GM23338 (cell line): ENCODE results near the gene SLC23A2. TPM values are rescaled to one million over a fixed set of nuclear protein-coding genes. Genes with fewer than 3 reads are reported as not detected.

ENCODE experiments used
- ATAC-seq: fragments of 200-7000 bp; cut with Tn5 transposase; 3 replicates; pipeline ENCODE4 v1.9.1; 2020
- DNase-seq: peaks from one replicate; pipeline ENCODE4 v3.0.0-alpha.2; 2015; ENCODE audit warnings: low spot score
- H2AFZ ChIP-seq: fragments of 200-600 bp; sonication (generic); 2 replicates; pipeline ENCODE4 v1.8.0; 2016; ENCODE audit warnings: antibody characterized with exemption, mild to moderate bottlenecking, moderate library complexity
- H3F3A ChIP-seq: fragments of 200-600 bp; sonication (generic); replicated peaks from 2 replicates; pipeline ENCODE4 v1.8.0; 2017; ENCODE audit warnings: antibody characterized with exemption, mixed run types, low read depth
- H3K27ac ChIP-seq: fragments of 200-600 bp; sonication (generic); 2 replicates; pipeline ENCODE4 v1.6.1; 2016; ENCODE audit warnings: low read depth
- H3K27me3 ChIP-seq: fragments of 200-600 bp; sonication (generic); 2 replicates; pipeline ENCODE4 v1.8.0; 2016; ENCODE audit warnings: mild to moderate bottlenecking, mixed run types, moderate library complexity; ENCODE audit not compliant: insufficient read depth
- H3K36me3 ChIP-seq: fragments of 200-600 bp; sonication (generic); 2 replicates; pipeline ENCODE4 v1.8.0; 2016; ENCODE audit warnings: mild to moderate bottlenecking; ENCODE audit not compliant: insufficient read depth
- H3K4me1 ChIP-seq: fragments of 200-600 bp; sonication (generic); 2 replicates; pipeline ENCODE4 v1.8.0; 2016; ENCODE audit warnings: mild to moderate bottlenecking, moderate library complexity; ENCODE audit not compliant: insufficient read depth
- H3K4me2 ChIP-seq: fragments of 200-600 bp; sonication (generic); 2 replicates; pipeline ENCODE4 v1.7.1; 2017; ENCODE audit warnings: mixed run types
- H3K4me3 ChIP-seq: fragments of 200-600 bp; sonication (generic); 2 replicates; pipeline ENCODE4 v1.6.1; 2016; ENCODE audit warnings: mixed run types
- H3K79me2 ChIP-seq: fragments of 200-600 bp; sonication (generic); replicated peaks from 2 replicates; pipeline ENCODE4 v1.8.0; 2017; ENCODE audit warnings: mild to moderate bottlenecking; ENCODE audit not compliant: insufficient read depth
- H3K9me2 ChIP-seq: fragments of 200-600 bp; sonication (generic); 2 replicates; pipeline ENCODE4 v1.8.0; 2017; ENCODE audit not compliant: insufficient read depth
- H4K20me1 ChIP-seq: fragments of 200-600 bp; sonication (generic); replicated peaks from 2 replicates; pipeline ENCODE4 v1.8.0; 2017; ENCODE audit warnings: mild to moderate bottlenecking; ENCODE audit not compliant: insufficient read depth
- H3K27ac Mint-ChIP-seq: 2 replicates; pipeline ENCODE4 v1.8.0; 2020; ENCODE audit warnings: inconsistent platforms, mild to moderate bottlenecking, moderate library complexity, mixed read lengths
- H3K27me3 Mint-ChIP-seq: 3 replicates; pipeline ENCODE4 v1.8.0; 2022; ENCODE audit warnings: low read depth, mild to moderate bottlenecking, moderate library complexity, mixed read lengths, inconsistent platforms; ENCODE audit not compliant: insufficient read depth, poor library complexity
- H3K36me3 Mint-ChIP-seq: 3 replicates; pipeline ENCODE4 v1.8.0; 2021; ENCODE audit warnings: low read depth, mild to moderate bottlenecking, inconsistent platforms, moderate library complexity, mixed read lengths
- H3K4me1 Mint-ChIP-seq: 3 replicates; pipeline ENCODE4 v1.8.0; 2020; ENCODE audit warnings: mild to moderate bottlenecking, inconsistent platforms, mixed read lengths
- H3K4me3 Mint-ChIP-seq: 3 replicates; pipeline ENCODE4 v1.8.0; 2021; ENCODE audit warnings: moderate library complexity, mild to moderate bottlenecking, inconsistent platforms, mixed read lengths
- H3K9me3 Mint-ChIP-seq: 3 replicates; pipeline ENCODE4 v1.8.0; 2020; ENCODE audit warnings: moderate library complexity, mild to moderate bottlenecking, inconsistent platforms, mixed read lengths
- JUNB ChIP-seq: IDR thresholded peaks from one replicate; pipeline ENCODE4 v1.6.1; 2016; ENCODE audit warnings: antibody characterized with exemption; ENCODE audit not compliant: unreplicated experiment
- ZNF331 ChIP-seq: fragments of 250-450 bp; sonication (Bioruptor Pico); IDR thresholded peaks from 2 replicates; pipeline ENCODE4 v1.5.0; 2020; ENCODE audit warnings: low read depth, mild to moderate bottlenecking, moderate library complexity
- polyA plus RNA-seq: library from polyadenylated mRNA; unstranded; fragments of >200 nt; fragmentation: Nextera tagmentation; extraction: Ambion mirVana; gene quantifications from 2 replicates; pipeline ENCODE4 v1.2.1, GENCODE V29; 2016
- total RNA-seq: library from RNA; depleted of rRNA; stranded (reverse); fragments of >200 nt; shearing (Covaris generic); gene quantifications from 2 replicates; pipeline ENCODE4 v1.2.3, GENCODE V29; 2014
- TF ChIP-seq, protein P1 (sequence below): IDR thresholded peaks from one replicate; pipeline ENCODE4 v1.6.1; 2018; ENCODE audit warnings: antibody characterized with exemption; ENCODE audit not compliant: unreplicated experiment
- TF ChIP-seq, protein P2 (sequence below), 2 experiments: fragments of 200-600 bp in 1 of 2; sonication (generic) in 1 of 2; conservative IDR thresholded peaks; 2 replicates each; pipeline versions ENCODE4 v1.5.1 to v1.6.1; 2016 to 2017; ENCODE audit warnings: antibody characterized with exemption in 2 of 2, low read depth in 2 of 2, mild to moderate bottlenecking in 2 of 2, moderate library complexity in 1 of 2

Gene SLC23A2
- total and polyA plus RNA-seq, 2 experiments from 2014 or later: 4.4 to 20.2 TPM

DNA sequence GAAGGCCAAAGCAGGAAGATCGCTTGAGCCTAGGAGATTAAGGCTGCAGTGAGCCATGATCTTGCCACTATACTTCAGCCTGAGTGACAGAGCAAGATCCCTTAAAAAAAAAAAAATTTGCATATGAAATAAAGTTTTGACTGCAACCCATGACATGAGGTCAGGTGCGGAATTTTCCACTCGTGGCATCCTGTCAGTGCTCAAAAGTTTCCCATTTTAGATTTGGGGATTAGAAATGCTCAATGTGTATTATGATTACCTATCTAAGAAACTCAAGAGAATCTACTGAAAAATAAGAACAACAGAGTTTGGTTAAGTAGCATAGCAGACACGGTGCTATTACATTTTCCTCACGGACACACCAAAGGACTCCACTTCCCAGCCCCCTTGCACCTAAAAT is 11.7 kb downstream of the SLC23A2 start (continued):
- TF ChIP-seq, protein P1, sequence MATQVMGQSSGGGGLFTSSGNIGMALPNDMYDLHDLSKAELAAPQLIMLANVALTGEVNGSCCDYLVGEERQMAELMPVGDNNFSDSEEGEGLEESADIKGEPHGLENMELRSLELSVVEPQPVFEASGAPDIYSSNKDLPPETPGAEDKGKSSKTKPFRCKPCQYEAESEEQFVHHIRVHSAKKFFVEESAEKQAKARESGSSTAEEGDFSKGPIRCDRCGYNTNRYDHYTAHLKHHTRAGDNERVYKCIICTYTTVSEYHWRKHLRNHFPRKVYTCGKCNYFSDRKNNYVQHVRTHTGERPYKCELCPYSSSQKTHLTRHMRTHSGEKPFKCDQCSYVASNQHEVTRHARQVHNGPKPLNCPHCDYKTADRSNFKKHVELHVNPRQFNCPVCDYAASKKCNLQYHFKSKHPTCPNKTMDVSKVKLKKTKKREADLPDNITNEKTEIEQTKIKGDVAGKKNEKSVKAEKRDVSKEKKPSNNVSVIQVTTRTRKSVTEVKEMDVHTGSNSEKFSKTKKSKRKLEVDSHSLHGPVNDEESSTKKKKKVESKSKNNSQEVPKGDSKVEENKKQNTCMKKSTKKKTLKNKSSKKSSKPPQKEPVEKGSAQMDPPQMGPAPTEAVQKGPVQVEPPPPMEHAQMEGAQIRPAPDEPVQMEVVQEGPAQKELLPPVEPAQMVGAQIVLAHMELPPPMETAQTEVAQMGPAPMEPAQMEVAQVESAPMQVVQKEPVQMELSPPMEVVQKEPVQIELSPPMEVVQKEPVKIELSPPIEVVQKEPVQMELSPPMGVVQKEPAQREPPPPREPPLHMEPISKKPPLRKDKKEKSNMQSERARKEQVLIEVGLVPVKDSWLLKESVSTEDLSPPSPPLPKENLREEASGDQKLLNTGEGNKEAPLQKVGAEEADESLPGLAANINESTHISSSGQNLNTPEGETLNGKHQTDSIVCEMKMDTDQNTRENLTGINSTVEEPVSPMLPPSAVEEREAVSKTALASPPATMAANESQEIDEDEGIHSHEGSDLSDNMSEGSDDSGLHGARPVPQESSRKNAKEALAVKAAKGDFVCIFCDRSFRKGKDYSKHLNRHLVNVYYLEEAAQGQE: no peak

DNA sequence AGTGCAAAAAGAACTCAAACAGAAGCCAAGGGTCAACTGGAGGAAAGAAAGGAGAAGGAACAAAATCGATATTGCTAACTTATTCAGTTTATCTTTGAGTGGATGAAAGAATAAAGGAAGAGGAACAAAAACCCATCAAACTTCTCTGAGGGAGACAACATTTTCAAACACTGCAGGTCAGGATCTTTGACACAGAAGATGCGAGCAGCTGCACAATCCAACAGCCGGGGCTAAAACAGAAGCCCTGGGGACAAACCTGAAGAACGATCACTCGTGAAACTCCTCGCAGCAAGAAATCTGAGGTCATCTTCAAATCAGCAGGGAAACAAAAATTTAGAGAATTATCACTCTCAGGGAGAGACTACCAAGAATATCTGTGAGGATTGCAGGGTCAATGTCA is 14.2 kb downstream of the SLC23A2 start:
- ATAC-seq (no peak), DNase-seq (no peak)
- no peaks in the 10 kb centered on the region for H3K36me3 Mint-ChIP-seq
- Histone ChIP-seq H3K4me2 (no peak overlapping the region), H3K4me1 (peaks cover 6% of the 10 kb centered on the region), H3K79me2 (peaks cover 68% of the 10 kb centered on the region), H3K27me3 (no peaks in the 10 kb centered on the region), H3K36me3 (no peaks in the 10 kb centered on the region), H3K4me3 (no peak overlapping the region), H3K27ac (no peak overlapping the region), H4K20me1 (no peaks in the 10 kb centered on the region), H3F3A (no peaks in the 10 kb centered on the region), H3K9me2 (no peaks in the 10 kb centered on the region), H2AFZ (no peak overlapping the region)
- peak overlapping the region; percentile 78 for H3K27ac Mint-ChIP-seq
- H3K9me3 Mint-ChIP-seq: no peaks in the 10 kb centered on the region
- peaks cover 17% of the 10 kb centered on the region for H3K4me1 Mint-ChIP-seq
- H3K27me3 Mint-ChIP-seq: peaks cover 2% of the 10 kb centered on the region
- TF ChIP-seq, protein P2, sequence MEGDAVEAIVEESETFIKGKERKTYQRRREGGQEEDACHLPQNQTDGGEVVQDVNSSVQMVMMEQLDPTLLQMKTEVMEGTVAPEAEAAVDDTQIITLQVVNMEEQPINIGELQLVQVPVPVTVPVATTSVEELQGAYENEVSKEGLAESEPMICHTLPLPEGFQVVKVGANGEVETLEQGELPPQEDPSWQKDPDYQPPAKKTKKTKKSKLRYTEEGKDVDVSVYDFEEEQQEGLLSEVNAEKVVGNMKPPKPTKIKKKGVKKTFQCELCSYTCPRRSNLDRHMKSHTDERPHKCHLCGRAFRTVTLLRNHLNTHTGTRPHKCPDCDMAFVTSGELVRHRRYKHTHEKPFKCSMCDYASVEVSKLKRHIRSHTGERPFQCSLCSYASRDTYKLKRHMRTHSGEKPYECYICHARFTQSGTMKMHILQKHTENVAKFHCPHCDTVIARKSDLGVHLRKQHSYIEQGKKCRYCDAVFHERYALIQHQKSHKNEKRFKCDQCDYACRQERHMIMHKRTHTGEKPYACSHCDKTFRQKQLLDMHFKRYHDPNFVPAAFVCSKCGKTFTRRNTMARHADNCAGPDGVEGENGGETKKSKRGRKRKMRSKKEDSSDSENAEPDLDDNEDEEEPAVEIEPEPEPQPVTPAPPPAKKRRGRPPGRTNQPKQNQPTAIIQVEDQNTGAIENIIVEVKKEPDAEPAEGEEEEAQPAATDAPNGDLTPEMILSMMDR (conservative IDR thresholded peaks at IDR 0.05; ENCODE audit: low read depth in 2 of 2): no peak
- no peak for TF ChIP-seq JUNB
- no peak overlapping the region for H3K4me3 Mint-ChIP-seq

DNA sequence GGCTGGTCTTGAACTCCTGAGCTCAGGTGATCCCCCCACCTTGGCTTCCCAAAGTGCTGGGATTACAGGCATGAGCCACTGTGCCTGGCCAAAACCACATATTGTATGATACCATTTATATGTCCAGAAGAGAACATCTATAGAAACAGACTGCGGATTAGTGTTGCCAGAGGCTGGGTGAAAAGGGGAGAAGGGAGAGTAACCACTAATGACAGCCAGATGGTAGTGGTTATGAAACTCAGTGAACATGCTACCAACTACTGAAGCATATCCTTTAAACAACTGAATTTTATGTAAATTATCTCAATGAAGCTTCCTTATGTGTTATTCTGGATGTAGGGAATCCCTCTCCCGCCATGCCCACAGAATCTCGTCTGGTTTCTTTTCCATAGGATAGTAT is 15.7 kb downstream of the SLC23A2 start:
- H3K4me1 Mint-ChIP-seq: peaks cover 17% of the 10 kb centered on the region
- TF ChIP-seq, protein P2 (conservative IDR thresholded peaks at IDR 0.05; ENCODE audit: low read depth in 2 of 2): no peak
- TF ChIP-seq ZNF331 (CRISPR knock-in tag) (no peak), JUNB (no peak)
- ATAC-seq: no peak
- no peaks in the 10 kb centered on the region for H3K9me2 ChIP-seq
- H3F3A ChIP-seq: no peaks in the 10 kb centered on the region
- H3K36me3 ChIP-seq: no peaks in the 10 kb centered on the region
- H3K27me3 Mint-ChIP-seq: peaks cover 2% of the 10 kb centered on the region
- H3K79me2 ChIP-seq: peaks cover 55% of the 10 kb centered on the region
- H3K36me3 Mint-ChIP-seq: no peaks in the 10 kb centered on the region
- no peaks in the 10 kb centered on the region; the same call in 1 of the 2 replicates for H4K20me1 ChIP-seq
- H3K4me3 ChIP-seq: no peak overlapping the region
- no peak overlapping the region for H3K27ac Mint-ChIP-seq
- DNase-seq: no peak
- no peaks in the 10 kb centered on the region for H3K27me3 ChIP-seq
- H3K4me1 ChIP-seq: peaks cover 6% of the 10 kb centered on the region
- H3K4me3 Mint-ChIP-seq: no peak overlapping the region
- H3K9me3 Mint-ChIP-seq: no peaks in the 10 kb centered on the region
- no peak overlapping the region for H3K27ac ChIP-seq
- H2AFZ ChIP-seq: no peak overlapping the region
- H3K4me2 ChIP-seq: no peak overlapping the region
